KOPT-K1 (cell line): ENCODE measurements around the gene UQCRHL.

Source experiments
- H3K27ac ChIP-seq: fragments of 200-600 bp; sonication (generic); 2 replicates; pipeline ENCODE4 v1.5.1; 2016; ENCODE audit warnings: antibody characterized with exemption, mild to moderate bottlenecking, low read depth, low read length; ENCODE audit not compliant: poor library complexity, severe bottlenecking
- H3K36me3 ChIP-seq: fragments of 200-600 bp; sonication (generic); 2 replicates; pipeline ENCODE4 v1.5.1; 2017; ENCODE audit warnings: antibody characterized with exemption, mild to moderate bottlenecking, low read length, moderate library complexity; ENCODE audit not compliant: insufficient read depth
- H3K9me3 ChIP-seq: fragments of 200-600 bp; sonication (generic); 2 replicates; pipeline ENCODE4 v1.5.1; 2017; ENCODE audit warnings: antibody characterized with exemption, low read length, mild to moderate bottlenecking; ENCODE audit not compliant: insufficient read depth, poor library complexity, severe bottlenecking

The UQCRHL gene

GRCh38 chr1:15785683-15786082 is 21.8 kb downstream of the UQCRHL start:
- H3K36me3 ChIP-seq, result no peaks in the 10 kb centered on the region
- no peak overlapping the region for H3K27ac ChIP-seq
- no peaks in the 10 kb centered on the region for H3K9me3 ChIP-seq

- H3K36me3 ChIP-seq, result no peaks in the 10 kb centered on the region
- no peaks in the 10 kb centered on the region for H3K9me3 ChIP-seq
- no peak overlapping the region for H3K27ac ChIP-seq
These were observed 29.3 kb downstream of the UQCRHL start for GRCh38 chr1:15777909-15778707.

GRCh38 chr1:15775706-15776105 is 31.7 kb downstream of the UQCRHL start:
- Histone ChIP-seq H3K36me3 (no peaks in the 10 kb centered on the region), H3K27ac (no peak overlapping the region), H3K9me3 (no peaks in the 10 kb centered on the region)

GRCh38 chr1:15771836-15772515 is 35.5 kb downstream of the UQCRHL start:
- H3K36me3 ChIP-seq, result no peaks in the 10 kb centered on the region
- no peak overlapping the region for H3K27ac ChIP-seq
- H3K9me3 ChIP-seq, result no peaks in the 10 kb centered on the region

- Histone ChIP-seq H3K27ac (no peak overlapping the region), H3K9me3 (no peaks in the 10 kb centered on the region), H3K36me3 (no peaks in the 10 kb centered on the region)
These were observed 37.0 kb downstream of the UQCRHL start for GRCh38 chr1:15770313-15770962.

- Histone ChIP-seq H3K9me3 (no peaks in the 10 kb centered on the region), H3K27ac (no peak overlapping the region), H3K36me3 (no peaks in the 10 kb centered on the region)
These were observed 39.1 kb downstream of the UQCRHL start for GRCh38 chr1:15768388-15768787.

GRCh38 chr1:15767941-15768340 is 39.5 kb downstream of the UQCRHL start:
- Histone ChIP-seq H3K9me3 (no peaks in the 10 kb centered on the region), H3K27ac (no peak overlapping the region), H3K36me3 (no peaks in the 10 kb centered on the region)

- H3K36me3 ChIP-seq, result no peaks in the 10 kb centered on the region
- no peaks in the 10 kb centered on the region for H3K9me3 ChIP-seq
- no peak overlapping the region for H3K27ac ChIP-seq
These were observed 41.8 kb downstream of the UQCRHL start for GRCh38 chr1:15765495-15766194.

GRCh38 chr1:15764890-15765289 is 42.6 kb downstream of the UQCRHL start:
- H3K9me3 ChIP-seq, result no peaks in the 10 kb centered on the region
- no peak overlapping the region for H3K27ac ChIP-seq
- no peaks in the 10 kb centered on the region for H3K36me3 ChIP-seq

- H3K27ac ChIP-seq, result no peak overlapping the region
- H3K36me3 ChIP-seq, result no peaks in the 10 kb centered on the region
- H3K9me3 ChIP-seq, result no peaks in the 10 kb centered on the region
These were observed 43.1 kb downstream of the UQCRHL start for GRCh38 chr1:15764269-15764764.

- Histone ChIP-seq H3K27ac (no peak overlapping the region), H3K9me3 (no peaks in the 10 kb centered on the region), H3K36me3 (no peaks in the 10 kb centered on the region)
These were observed 44.9 kb downstream of the UQCRHL start for GRCh38 chr1:15762546-15762945.

- H3K27ac ChIP-seq, result no peak overlapping the region
- H3K9me3 ChIP-seq, result no peaks in the 10 kb centered on the region
These were observed 45.9 kb downstream of the UQCRHL start for GRCh38 chr1:15761366-15762128.

GRCh38 chr1:15760520-15761211 is 46.8 kb downstream of the UQCRHL start:
- Histone ChIP-seq H3K9me3 (no peaks in the 10 kb centered on the region), H3K27ac (no peak overlapping the region), H3K36me3 (no peaks in the 10 kb centered on the region)

More at GRCh38 chr1:15761366-15762128, 45.9 kb downstream of the UQCRHL start:
- H3K36me3 ChIP-seq, result no peaks in the 10 kb centered on the region
